Stimulated activated naive CD8-positive, alpha-beta T cell treated with anti-CD3 and anti-CD28 coated beads, Interleukin-15, amount 100 ng/mL, for 72 hours (primary cell): ENCODE data around the gene MRPS27.
A peak's percentile ranks its signal among the peaks of the same experiment; 100 is the strongest.

Experiments
- ATAC-seq: fragments of 150-1000 bp; cut with Tn5 transposase; 2 replicates; pipeline ENCODE4 v1.10.0; 2021; ENCODE audit warnings: mild to moderate bottlenecking, moderate library complexity
- DNase-seq, 2 donors: peaks; one replicate each; pipeline ENCODE4 v3.0.0; 2021 to 2022
- H3K27ac Mint-ChIP-seq, 2 donors: one replicate each; pipeline ENCODE4 v1.8.0; 2022; ENCODE audit warnings: mild to moderate bottlenecking in 2 of 2, mixed read lengths in 2 of 2, moderate library complexity in 2 of 2
- H3K27me3 Mint-ChIP-seq: one replicate; pipeline ENCODE4 v1.8.0; 2022; ENCODE audit warnings: mixed read lengths
- H3K4me1 Mint-ChIP-seq: one replicate; pipeline ENCODE4 v1.8.0; 2022; ENCODE audit warnings: mild to moderate bottlenecking, mixed read lengths
- H3K4me3 Mint-ChIP-seq, 2 donors: one replicate each; pipeline ENCODE4 v1.8.0; 2022; ENCODE audit warnings: mild to moderate bottlenecking in 2 of 2, mixed read lengths in 2 of 2, moderate library complexity in 1 of 2
- H3K9me3 Mint-ChIP-seq, 2 donors: one replicate each; pipeline ENCODE4 v1.8.0; 2022; ENCODE audit warnings: mixed read lengths in 2 of 2

MRPS27 gene

GRCh38 chr5:72241346-72242003 is 78.6 kb downstream of the MRPS27 start:
- Mint-ChIP-seq H3K27ac (no peak overlapping the region), H3K4me1 (peaks cover 31% of the 10 kb centered on the region), H3K9me3 (no peaks in the 10 kb centered on the region), H3K4me3 (no peak overlapping the region), H3K27me3 (no peaks in the 10 kb centered on the region)
- DNase-seq (no peak), ATAC-seq (no peak)

- Mint-ChIP-seq H3K4me3 (no peak overlapping the region), H3K27ac (no peak overlapping the region)
Measured at GRCh38 chr5:72238712-72239445, 81.2 kb downstream of the MRPS27 start.

GRCh38 chr5:72237879-72238278 is 82.2 kb downstream of the MRPS27 start:
- ATAC-seq (no peak), DNase-seq (no peak)
- H3K27ac Mint-ChIP-seq, result no peak overlapping the region
- H3K27me3 Mint-ChIP-seq, result no peaks in the 10 kb centered on the region
- H3K4me3 Mint-ChIP-seq, result no peak overlapping the region
- peaks cover 33% of the 10 kb centered on the region for H3K4me1 Mint-ChIP-seq
- H3K9me3 Mint-ChIP-seq, result no peaks in the 10 kb centered on the region

More at GRCh38 chr5:72238712-72239445, 81.2 kb downstream of the MRPS27 start:
- peaks cover 33% of the 10 kb centered on the region for H3K4me1 Mint-ChIP-seq
- ATAC-seq, result no peak
- H3K9me3 Mint-ChIP-seq, result no peaks in the 10 kb centered on the region
- H3K27me3 Mint-ChIP-seq, result no peaks in the 10 kb centered on the region
- DNase-seq, result no peak

GRCh38 chr5:72237415-72237814 is 82.6 kb downstream of the MRPS27 start:
- no peaks in the 10 kb centered on the region for H3K27me3 Mint-ChIP-seq
- ATAC-seq (no peak), DNase-seq (no peak)
- H3K9me3 Mint-ChIP-seq, result no peaks in the 10 kb centered on the region
- H3K27ac Mint-ChIP-seq, result no peak overlapping the region
- H3K4me3 Mint-ChIP-seq, result no peak overlapping the region
- H3K4me1 Mint-ChIP-seq, result peaks cover 35% of the 10 kb centered on the region

GRCh38 chr5:72235725-72236124 is 84.3 kb downstream of the MRPS27 start:
- H3K4me1 Mint-ChIP-seq, result peaks cover 45% of the 10 kb centered on the region
- no peak overlapping the region for H3K4me3 Mint-ChIP-seq
- no peaks in the 10 kb centered on the region for H3K9me3 Mint-ChIP-seq
- H3K27ac Mint-ChIP-seq, result no peak overlapping the region
- DNase-seq, result no peak
- no peaks in the 10 kb centered on the region for H3K27me3 Mint-ChIP-seq
- ATAC-seq, result no peak

- peaks cover 45% of the 10 kb centered on the region for H3K4me1 Mint-ChIP-seq
- peak overlapping the region in 1 of 2 donors; percentile 19 for H3K4me3 Mint-ChIP-seq
- ATAC-seq, result no peak
- no peaks in the 10 kb centered on the region for H3K27me3 Mint-ChIP-seq
- no peak for DNase-seq
- no peaks in the 10 kb centered on the region for H3K9me3 Mint-ChIP-seq
- H3K27ac Mint-ChIP-seq, result no peak overlapping the region
Measured at GRCh38 chr5:72234868-72235267, 85.2 kb downstream of the MRPS27 start.

- Mint-ChIP-seq H3K4me1 (peaks cover 45% of the 10 kb centered on the region), H3K9me3 (no peaks in the 10 kb centered on the region), H3K27ac (no peak overlapping the region), H3K4me3 (peak overlapping the region in 1 of 2 donors; percentile 19), H3K27me3 (no peaks in the 10 kb centered on the region)
- peak in 1 of 2 donors; percentile 32 for DNase-seq
- peak; percentile 97 for ATAC-seq
Measured at GRCh38 chr5:72234265-72234700, 85.8 kb downstream of the MRPS27 start.

GRCh38 chr5:72233835-72234234 is 86.2 kb downstream of the MRPS27 start:
- Mint-ChIP-seq H3K27me3 (no peaks in the 10 kb centered on the region), H3K4me3 (no peak overlapping the region), H3K27ac (no peak overlapping the region), H3K4me1 (peaks cover 45% of the 10 kb centered on the region), H3K9me3 (no peaks in the 10 kb centered on the region)
- ATAC-seq (no peak), DNase-seq (no peak)

- Mint-ChIP-seq H3K27ac (no peak overlapping the region), H3K4me1 (peaks cover 45% of the 10 kb centered on the region), H3K9me3 (no peaks in the 10 kb centered on the region), H3K27me3 (no peaks in the 10 kb centered on the region), H3K4me3 (peak overlapping the region in 1 of 2 donors; percentile 9)
- ATAC-seq (no peak), DNase-seq (no peak)
Measured at GRCh38 chr5:72232838-72233237, 87.2 kb downstream of the MRPS27 start.

GRCh38 chr5:72231991-72232703 is 87.9 kb downstream of the MRPS27 start:
- DNase-seq (no peak), ATAC-seq (peak; percentile 39)
- Mint-ChIP-seq H3K9me3 (no peaks in the 10 kb centered on the region), H3K27ac (no peak overlapping the region), H3K4me3 (no peak overlapping the region), H3K4me1 (peaks cover 45% of the 10 kb centered on the region), H3K27me3 (no peaks in the 10 kb centered on the region)

GRCh38 chr5:72228960-72229359 is 91.1 kb downstream of the MRPS27 start:
- H3K4me1 Mint-ChIP-seq, result peaks cover 19% of the 10 kb centered on the region
- no peaks in the 10 kb centered on the region for H3K9me3 Mint-ChIP-seq
- ATAC-seq, result no peak
- no peaks in the 10 kb centered on the region for H3K27me3 Mint-ChIP-seq
- DNase-seq, result no peak
- H3K4me3 Mint-ChIP-seq, result no peak overlapping the region
- no peak overlapping the region for H3K27ac Mint-ChIP-seq

- no peak overlapping the region for H3K4me3 Mint-ChIP-seq
- DNase-seq (no peak), ATAC-seq (no peak)
- no peaks in the 10 kb centered on the region for H3K27me3 Mint-ChIP-seq
- H3K27ac Mint-ChIP-seq, result no peak overlapping the region
- no peaks in the 10 kb centered on the region for H3K9me3 Mint-ChIP-seq
- peaks cover 6% of the 10 kb centered on the region for H3K4me1 Mint-ChIP-seq
Measured at GRCh38 chr5:72226950-72227349, 93.1 kb downstream of the MRPS27 start.

GRCh38 chr5:72225741-72226140 is 94.3 kb downstream of the MRPS27 start:
- no peaks in the 10 kb centered on the region for H3K9me3 Mint-ChIP-seq
- ATAC-seq (no peak), DNase-seq (no peak)
- H3K4me1 Mint-ChIP-seq, result no peaks in the 10 kb centered on the region
- H3K4me3 Mint-ChIP-seq, result no peak overlapping the region
- no peak overlapping the region for H3K27ac Mint-ChIP-seq
- no peaks in the 10 kb centered on the region for H3K27me3 Mint-ChIP-seq

GRCh38 chr5:72224946-72225463 is 95.0 kb downstream of the MRPS27 start:
- ATAC-seq, result no peak
- Mint-ChIP-seq H3K27ac (no peak overlapping the region), H3K4me1 (no peaks in the 10 kb centered on the region), H3K27me3 (no peaks in the 10 kb centered on the region), H3K4me3 (no peak overlapping the region), H3K9me3 (no peaks in the 10 kb centered on the region)
- no peak for DNase-seq

- DNase-seq, result no peak
- H3K4me3 Mint-ChIP-seq, result no peak overlapping the region
- H3K27ac Mint-ChIP-seq, result no peak overlapping the region
- no peaks in the 10 kb centered on the region for H3K27me3 Mint-ChIP-seq
- H3K9me3 Mint-ChIP-seq, result no peaks in the 10 kb centered on the region
- no peak for ATAC-seq
- H3K4me1 Mint-ChIP-seq, result no peaks in the 10 kb centered on the region
Measured at GRCh38 chr5:72223371-72223770, 96.7 kb downstream of the MRPS27 start.

- no peak overlapping the region for H3K4me3 Mint-ChIP-seq
- ATAC-seq, result no peak
Measured at GRCh38 chr5:72222521-72222920, 97.5 kb downstream of the MRPS27 start.

More at GRCh38 chr5:72222521-72222920, 97.5 kb downstream of the MRPS27 start:
- DNase-seq, result no peak
- Mint-ChIP-seq H3K27ac (no peak overlapping the region), H3K27me3 (no peaks in the 10 kb centered on the region), H3K4me1 (no peaks in the 10 kb centered on the region), H3K9me3 (no peaks in the 10 kb centered on the region)
